ENCODE measurements around the gene BRD3OS.

The BRD3OS gene

GRCh38 chr9:134064711-134065110 lies 39.4 kb downstream of the BRD3OS start:
- TF ChIP-seq CEBPB (IDR thresholded peaks at IDR 0.05) = no peak
- no peak for TF ChIP-seq REST (IDR thresholded peaks at IDR 0.05; ENCODE audit: low read depth)
- TF ChIP-seq FOXM1 (IDR thresholded peaks at IDR 0.05; ENCODE audit: borderline replicate concordance, low read depth) = no peak
- no peak for TF ChIP-seq CREB1 (IDR thresholded peaks at IDR 0.05; ENCODE audit: low read depth)
- TF ChIP-seq TAF1 (IDR thresholded peaks at IDR 0.05; ENCODE audit: low read depth) = no peak
- TF ChIP-seq RAD21 (IDR thresholded peaks at IDR 0.05; ENCODE audit: low read depth) = no peak
- no peak for TF ChIP-seq ZBTB7A (IDR thresholded peaks at IDR 0.05; ENCODE audit: low read depth)
- TF ChIP-seq, protein P1, sequence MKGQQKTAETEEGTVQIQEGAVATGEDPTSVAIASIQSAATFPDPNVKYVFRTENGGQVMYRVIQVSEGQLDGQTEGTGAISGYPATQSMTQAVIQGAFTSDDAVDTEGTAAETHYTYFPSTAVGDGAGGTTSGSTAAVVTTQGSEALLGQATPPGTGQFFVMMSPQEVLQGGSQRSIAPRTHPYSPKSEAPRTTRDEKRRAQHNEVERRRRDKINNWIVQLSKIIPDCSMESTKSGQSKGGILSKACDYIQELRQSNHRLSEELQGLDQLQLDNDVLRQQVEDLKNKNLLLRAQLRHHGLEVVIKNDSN (IDR thresholded peaks at IDR 0.05) = no peak
- no peak for TF ChIP-seq YY1 (IDR thresholded peaks at IDR 0.05; ENCODE audit: low read depth)
- no peak for TF ChIP-seq TCF12 (IDR thresholded peaks at IDR 0.05; ENCODE audit: low read depth)
- no peak for TF ChIP-seq TEAD4 (IDR thresholded peaks at IDR 0.05)

DNA sequence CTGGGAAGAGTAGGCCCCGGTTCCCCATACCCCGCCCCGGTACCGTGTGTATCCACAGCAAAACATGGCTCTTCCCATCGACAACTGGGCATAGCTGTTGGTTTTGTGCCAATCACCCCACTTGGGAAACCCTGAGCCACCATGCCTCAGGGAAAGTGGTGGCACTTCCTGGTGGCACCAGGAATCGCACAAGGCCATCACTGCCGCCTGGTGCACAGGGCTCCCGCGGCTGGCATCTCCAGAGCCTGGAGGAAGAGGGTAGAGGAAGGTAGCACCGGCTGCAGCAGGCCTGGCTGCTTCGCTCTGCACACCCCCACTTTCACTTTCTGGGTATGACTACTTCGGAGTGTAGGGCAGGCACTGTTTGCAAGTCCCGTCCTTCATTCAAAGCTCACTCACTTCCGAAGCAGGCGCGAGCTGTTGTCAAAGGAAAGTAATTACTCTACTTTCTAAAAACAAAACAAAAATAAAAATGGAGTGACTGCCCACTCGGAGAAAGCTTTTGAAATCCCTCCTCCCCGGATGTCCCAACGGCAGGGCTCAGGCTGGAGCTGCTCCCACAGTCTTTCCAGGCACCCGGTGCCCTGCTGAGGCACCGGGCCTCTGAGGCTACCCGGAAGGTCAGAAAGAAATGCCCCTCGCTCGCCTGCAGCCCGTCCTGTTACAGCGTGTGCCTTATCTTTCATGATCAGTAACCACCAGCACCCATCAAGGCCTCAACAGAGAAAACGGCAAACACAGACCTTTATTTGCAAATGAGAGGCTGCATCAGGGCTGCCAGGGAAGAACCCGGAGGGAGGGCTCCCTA lies 40.5 kb downstream of the BRD3OS start:
- no peak for TF ChIP-seq YY1 (IDR thresholded peaks at IDR 0.05; ENCODE audit: low read depth)
- TF ChIP-seq TAF1 (IDR thresholded peaks at IDR 0.05; ENCODE audit: low read depth) = no peak

- TF ChIP-seq CEBPB (IDR thresholded peaks at IDR 0.05) = no peak
- no peak for TF ChIP-seq FOXM1 (IDR thresholded peaks at IDR 0.05; ENCODE audit: borderline replicate concordance, low read depth)
- TF ChIP-seq TEAD4 (IDR thresholded peaks at IDR 0.05) = no peak
- TF ChIP-seq EGR1 (IDR thresholded peaks at IDR 0.05) = no peak
- no peak for TF ChIP-seq ZBTB7A (IDR thresholded peaks at IDR 0.05; ENCODE audit: low read depth)
- TF ChIP-seq YY1 (IDR thresholded peaks at IDR 0.05; ENCODE audit: low read depth) = no peak
- no peak for TF ChIP-seq EP300 (IDR thresholded peaks at IDR 0.05; ENCODE audit: borderline replicate concordance)
- TF ChIP-seq REST (IDR thresholded peaks at IDR 0.05; ENCODE audit: low read depth) = no peak
Observed at GRCh38 chr9:134066526-134066912, 41.2 kb downstream of the BRD3OS start.

GRCh38 chr9:134066913-134067851 lies 41.9 kb downstream of the BRD3OS start:
- TF ChIP-seq, protein P2, sequence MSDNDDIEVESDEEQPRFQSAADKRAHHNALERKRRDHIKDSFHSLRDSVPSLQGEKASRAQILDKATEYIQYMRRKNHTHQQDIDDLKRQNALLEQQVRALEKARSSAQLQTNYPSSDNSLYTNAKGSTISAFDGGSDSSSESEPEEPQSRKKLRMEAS (IDR thresholded peaks at IDR 0.05) = 0 out of 2 replicates have a peak, but pooled peaks have one; percentile 13
- TF ChIP-seq FOXM1 (IDR thresholded peaks at IDR 0.05; ENCODE audit: borderline replicate concordance, low read depth) (no peak), TCF12 (IDR thresholded peaks at IDR 0.05; ENCODE audit: low read depth) (no peak), CREB1 (IDR thresholded peaks at IDR 0.05; ENCODE audit: low read depth) (no peak), ZBTB7A (IDR thresholded peaks at IDR 0.05; ENCODE audit: low read depth) (peak; percentile 51; the same call in 1 of the 2 replicates), CEBPB (IDR thresholded peaks at IDR 0.05) (no peak), RAD21 (IDR thresholded peaks at IDR 0.05; ENCODE audit: low read depth) (no peak), YY1 (IDR thresholded peaks at IDR 0.05; ENCODE audit: low read depth) (peak; percentile 73), EP300 (IDR thresholded peaks at IDR 0.05; ENCODE audit: borderline replicate concordance) (no peak)

DNA sequence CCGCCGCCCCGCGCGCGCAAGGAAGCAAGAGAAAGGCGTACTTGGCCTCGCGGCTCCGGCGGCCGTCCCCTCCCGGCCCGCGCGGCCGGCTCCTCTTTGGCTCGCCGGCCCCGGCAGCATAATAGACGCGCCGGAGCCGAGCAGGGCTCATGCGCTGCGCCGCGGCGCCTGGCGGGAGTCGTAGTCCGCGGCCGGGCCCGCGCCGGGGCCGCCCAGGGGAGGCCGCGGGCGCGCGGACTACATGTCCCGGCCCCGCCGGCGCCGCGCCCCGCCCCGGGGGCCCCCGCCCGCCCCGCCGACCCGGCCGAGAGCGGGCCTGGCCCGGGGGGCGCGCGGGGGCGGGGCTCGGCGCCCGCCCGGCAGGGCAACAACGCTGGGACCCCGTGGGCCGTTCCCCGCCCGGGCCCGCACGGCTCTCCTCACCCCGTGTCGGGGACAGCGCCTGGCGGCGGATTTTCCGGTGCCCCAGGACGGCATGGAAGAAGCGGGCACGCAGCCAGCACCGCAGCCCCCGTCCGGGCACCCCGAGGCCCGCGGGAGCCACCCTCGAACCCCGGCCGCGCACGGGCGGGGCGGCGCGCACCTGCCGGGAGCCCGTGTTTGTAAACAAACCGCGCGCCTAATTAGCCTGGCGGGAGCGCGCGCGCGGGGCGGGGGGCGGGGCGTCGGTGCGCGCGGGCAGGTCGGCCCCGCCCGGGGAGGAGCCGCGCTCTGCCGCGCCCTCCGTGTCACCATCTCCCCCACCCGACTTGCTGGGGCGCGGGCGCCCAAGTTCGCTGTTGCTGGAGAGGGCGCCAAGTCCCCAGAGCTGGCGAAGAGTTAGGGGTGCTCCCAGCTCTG lies 42.8 kb downstream of the BRD3OS start, which contains the start of gene BRD3:
Gene BRD3 (minus strand): TSS at position 123 of the 840 bp plus-strand sequence. CDS start 14,549 bp downstream, outside the sequence.
- TF ChIP-seq FOXM1 (IDR thresholded peaks at IDR 0.05; ENCODE audit: borderline replicate concordance, low read depth) = no peak
- TF ChIP-seq, protein P2 (IDR thresholded peaks at IDR 0.05) = 0 out of 2 replicates have a peak, but pooled peaks have one; percentile 30
- TF ChIP-seq EGR1 (IDR thresholded peaks at IDR 0.05) = peak; percentile 9; the same call in 1 of the 2 replicates
- peak; percentile 10; the same call in 1 of the 2 replicates for TF ChIP-seq RAD21 (IDR thresholded peaks at IDR 0.05; ENCODE audit: low read depth)
- no peak for TF ChIP-seq YY1 (IDR thresholded peaks at IDR 0.05; ENCODE audit: low read depth)

Data from Ishikawa (cell line).